Measurements from ENCODE around the gene DUSP6. TPM values are rescaled to one million over a fixed set of nuclear protein-coding genes. Genes with fewer than 3 reads are reported as not detected.

Gene DUSP6
- total RNA-seq, 1 experiment from 2014 or later, result 109 TPM

DNA sequence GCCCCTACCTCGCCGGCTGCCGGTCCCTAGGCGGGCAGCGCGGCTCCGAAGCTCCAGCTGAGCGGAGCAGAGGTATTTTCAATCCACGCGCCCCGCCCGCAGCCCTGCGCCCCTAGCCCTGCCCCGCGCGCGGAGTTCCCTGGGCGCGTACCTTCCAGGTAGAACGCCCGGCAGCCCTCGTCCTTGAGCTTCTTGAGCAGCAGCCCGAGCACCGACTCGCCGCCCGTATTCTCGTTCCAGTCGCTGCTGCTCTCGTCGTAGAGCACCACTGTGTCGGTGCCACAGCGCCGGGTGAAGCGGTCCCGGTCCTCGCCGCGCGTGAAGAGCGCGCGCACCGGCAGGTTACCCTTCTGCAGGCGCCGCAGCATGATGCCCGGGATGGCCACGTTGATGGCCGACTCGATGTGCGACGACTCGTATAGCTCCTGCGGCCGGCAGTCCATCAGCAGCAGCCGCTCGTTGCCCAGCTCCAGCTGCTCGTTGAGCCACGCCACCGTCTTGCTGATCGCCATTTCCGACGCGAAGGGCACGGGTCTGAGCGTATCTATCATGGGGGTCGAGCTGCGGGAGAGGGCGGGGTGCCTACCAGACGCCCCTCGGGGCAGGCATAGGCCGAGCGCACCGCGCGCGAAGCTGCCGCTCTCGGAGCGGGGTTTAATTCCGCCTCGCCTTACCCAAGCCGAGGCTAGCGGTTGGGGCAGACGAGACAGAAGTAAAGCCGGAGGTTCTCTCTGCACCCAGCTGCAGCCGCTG lies 636 bp downstream of the DUSP6 start:
- peaks cover 38% of the 10 kb centered on the region for H3K79me2 ChIP-seq (ENCODE audit: low read length)
- H3K9me2 ChIP-seq (replicated peaks; ENCODE audit: insufficient read depth, low read length), result no peaks in the 10 kb centered on the region
- peaks cover 64% of the 10 kb centered on the region for H3K4me1 ChIP-seq (ENCODE audit: low read length)
- H3K36me3 ChIP-seq (ENCODE audit: insufficient read depth, low read length), result peaks cover 9% of the 10 kb centered on the region; the same call in 1 of the 2 replicates
- H3K9me3 ChIP-seq (ENCODE audit: low read length), result no peaks in the 10 kb centered on the region
- H3K27ac ChIP-seq (ENCODE audit: low read length), result peak overlapping the region; percentile 94
- H3K27me3 ChIP-seq (ENCODE audit: low read length), result no peaks in the 10 kb centered on the region
- peak overlapping the region; percentile 89 for H3K4me3 ChIP-seq (ENCODE audit: low read length)
- DNase-seq, result peak; percentile 77
- H3K9ac ChIP-seq (ENCODE audit: low read length), result peak overlapping the region; percentile 88
- peak overlapping the region; percentile 84 for H3K4me2 ChIP-seq (ENCODE audit: low read depth, low read length, poor library complexity, severe bottlenecking)
- 0 out of 2 replicates have a peak, but pooled peaks cover 3% of the 10 kb centered on the region for H4K20me1 ChIP-seq (ENCODE audit: insufficient read depth, low read depth, low read length)
- H2AFZ ChIP-seq (ENCODE audit: low read length), result peak overlapping the region; percentile 65; the same call in 1 of the 2 replicates

DNA sequence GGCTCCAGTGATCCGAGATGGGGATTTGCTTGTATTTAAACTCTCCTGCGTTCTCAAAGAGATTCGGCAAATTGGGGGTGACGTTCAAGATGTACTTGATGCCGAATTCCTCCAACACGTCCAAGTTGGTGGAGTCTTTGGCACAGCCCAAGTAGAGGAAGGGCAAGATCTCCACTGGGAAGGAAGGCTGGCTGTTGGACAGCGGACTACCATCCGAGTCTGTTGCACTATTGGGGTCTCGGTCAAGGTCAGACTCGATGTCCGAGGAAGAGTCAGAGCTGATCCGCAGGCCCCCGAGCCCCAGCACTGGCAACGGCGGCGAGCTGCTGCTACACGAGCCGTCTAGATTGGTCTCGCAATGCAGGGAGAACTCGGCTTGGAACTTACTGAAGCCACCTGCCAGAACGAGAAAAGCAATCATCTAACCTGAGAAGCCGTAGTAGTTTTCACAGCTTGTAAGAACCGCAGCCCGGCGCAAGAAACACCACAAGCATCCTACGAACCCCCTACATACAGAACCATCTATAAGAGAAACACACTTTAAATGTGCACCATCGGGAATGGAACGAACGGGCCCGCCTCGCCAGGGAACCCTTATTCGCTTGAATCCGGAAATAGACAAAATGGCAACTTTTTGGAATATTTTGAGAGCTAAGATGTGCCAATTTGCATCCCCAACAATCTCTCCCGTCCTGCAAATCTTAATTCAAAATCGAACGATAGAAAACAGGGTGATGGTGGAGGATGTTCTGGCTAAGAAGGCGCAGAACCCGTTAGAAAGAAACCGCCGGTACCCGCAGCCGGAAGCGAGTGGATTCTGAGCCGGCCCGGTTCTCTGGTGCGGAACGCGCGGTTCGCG lies 1.4 kb downstream of the DUSP6 start:
- DNase-seq, result peak; percentile 80
- Histone ChIP-seq H3K27me3 (ENCODE audit: low read length) (no peaks in the 10 kb centered on the region), H3K4me2 (ENCODE audit: low read depth, low read length, poor library complexity, severe bottlenecking) (peak overlapping the region; percentile 84), H3K9me3 (ENCODE audit: low read length) (no peaks in the 10 kb centered on the region), H4K20me1 (ENCODE audit: insufficient read depth, low read depth, low read length) (0 out of 2 replicates have a peak, but pooled peaks cover 3% of the 10 kb centered on the region), H3K4me3 (ENCODE audit: low read length) (peak overlapping the region; percentile 89), H2AFZ (ENCODE audit: low read length) (peak overlapping the region; percentile 65; the same call in 1 of the 2 replicates), H3K36me3 (ENCODE audit: insufficient read depth, low read length) (peaks cover 9% of the 10 kb centered on the region; the same call in 1 of the 2 replicates), H3K27ac (ENCODE audit: low read length) (peak overlapping the region; percentile 94), H3K9ac (ENCODE audit: low read length) (peak overlapping the region; percentile 88), H3K79me2 (ENCODE audit: low read length) (peaks cover 38% of the 10 kb centered on the region), H3K9me2 (replicated peaks; ENCODE audit: insufficient read depth, low read length) (no peaks in the 10 kb centered on the region), H3K4me1 (ENCODE audit: low read length) (peaks cover 72% of the 10 kb centered on the region)

GRCh38 chr12:89350260-89350629 lies 2.1 kb downstream of the DUSP6 start:
- 0 out of 2 replicates have a peak, but pooled peaks cover 3% of the 10 kb centered on the region for H4K20me1 ChIP-seq (ENCODE audit: insufficient read depth, low read depth, low read length)

DNA sequence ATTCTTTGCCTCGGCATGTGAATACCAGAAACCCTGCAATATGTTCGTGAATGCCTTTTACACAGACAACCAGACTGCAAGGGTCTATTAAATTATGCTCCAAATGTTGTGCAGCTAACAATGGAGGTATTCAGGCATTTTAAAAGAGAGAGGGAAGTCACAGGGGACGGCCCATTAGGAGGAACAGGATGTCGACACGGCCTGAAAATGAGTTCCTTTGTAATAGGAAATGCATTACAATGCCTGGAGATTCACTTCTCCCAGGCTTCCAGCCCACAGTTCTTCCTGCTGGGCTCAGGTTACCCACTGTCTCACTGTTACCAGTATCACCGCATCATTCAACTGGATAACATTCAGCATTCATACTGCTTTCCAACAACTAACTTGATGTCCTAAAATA lies 2.5 kb downstream of the DUSP6 start:
- H3K9me3 ChIP-seq (ENCODE audit: low read length), result no peaks in the 10 kb centered on the region
- H3K27ac ChIP-seq (ENCODE audit: low read length), result peak overlapping the region; percentile 94
- no peak overlapping the region for H2AFZ ChIP-seq (ENCODE audit: low read length)
- peak overlapping the region; percentile 89 for H3K4me3 ChIP-seq (ENCODE audit: low read length)
- H3K27me3 ChIP-seq (ENCODE audit: low read length), result no peaks in the 10 kb centered on the region
- H3K9me2 ChIP-seq (replicated peaks; ENCODE audit: insufficient read depth, low read length), result no peaks in the 10 kb centered on the region
- peak overlapping the region; percentile 84 for H3K4me2 ChIP-seq (ENCODE audit: low read depth, low read length, poor library complexity, severe bottlenecking)
- peaks cover 38% of the 10 kb centered on the region for H3K79me2 ChIP-seq (ENCODE audit: low read length)
- H3K36me3 ChIP-seq (ENCODE audit: insufficient read depth, low read length), result peaks cover 9% of the 10 kb centered on the region; the same call in 1 of the 2 replicates
- peak overlapping the region; percentile 88 for H3K9ac ChIP-seq (ENCODE audit: low read length)
- peak; percentile 56 for DNase-seq
- peaks cover 80% of the 10 kb centered on the region for H3K4me1 ChIP-seq (ENCODE audit: low read length)
- H4K20me1 ChIP-seq (ENCODE audit: insufficient read depth, low read depth, low read length), result 0 out of 2 replicates have a peak, but pooled peaks cover 3% of the 10 kb centered on the region

More at GRCh38 chr12:89350260-89350629, 2.1 kb downstream of the DUSP6 start:
- Histone ChIP-seq H3K79me2 (ENCODE audit: low read length) (peaks cover 38% of the 10 kb centered on the region), H2AFZ (ENCODE audit: low read length) (no peak overlapping the region), H3K9me3 (ENCODE audit: low read length) (no peaks in the 10 kb centered on the region), H3K36me3 (ENCODE audit: insufficient read depth, low read length) (peaks cover 9% of the 10 kb centered on the region; the same call in 1 of the 2 replicates), H3K4me3 (ENCODE audit: low read length) (peak overlapping the region; percentile 89), H3K4me1 (ENCODE audit: low read length) (peaks cover 78% of the 10 kb centered on the region), H3K4me2 (ENCODE audit: low read depth, low read length, poor library complexity, severe bottlenecking) (peak overlapping the region; percentile 84), H3K9ac (ENCODE audit: low read length) (peak overlapping the region; percentile 88), H3K27me3 (ENCODE audit: low read length) (no peaks in the 10 kb centered on the region), H3K9me2 (replicated peaks; ENCODE audit: insufficient read depth, low read length) (no peaks in the 10 kb centered on the region), H3K27ac (ENCODE audit: low read length) (peak overlapping the region; percentile 94)
- peak; percentile 55 for DNase-seq

GRCh38 chr12:89348894-89349699 lies 3.2 kb downstream of the DUSP6 start:
- Histone ChIP-seq H3K36me3 (ENCODE audit: insufficient read depth, low read length) (peaks cover 9% of the 10 kb centered on the region; the same call in 1 of the 2 replicates), H3K9ac (ENCODE audit: low read length) (peak overlapping the region; percentile 88), H3K4me2 (ENCODE audit: low read depth, low read length, poor library complexity, severe bottlenecking) (peak overlapping the region; percentile 84), H3K4me3 (ENCODE audit: low read length) (peak overlapping the region; percentile 89), H3K27ac (ENCODE audit: low read length) (peak overlapping the region; percentile 94), H4K20me1 (ENCODE audit: insufficient read depth, low read depth, low read length) (0 out of 2 replicates have a peak, but pooled peaks cover 3% of the 10 kb centered on the region), H3K9me3 (ENCODE audit: low read length) (no peaks in the 10 kb centered on the region), H3K79me2 (ENCODE audit: low read length) (peaks cover 38% of the 10 kb centered on the region), H3K4me1 (ENCODE audit: low read length) (peaks cover 77% of the 10 kb centered on the region), H3K9me2 (replicated peaks; ENCODE audit: insufficient read depth, low read length) (no peaks in the 10 kb centered on the region), H3K27me3 (ENCODE audit: low read length) (no peaks in the 10 kb centered on the region), H2AFZ (ENCODE audit: low read length) (no peak overlapping the region)
- DNase-seq, result no peak

DNA sequence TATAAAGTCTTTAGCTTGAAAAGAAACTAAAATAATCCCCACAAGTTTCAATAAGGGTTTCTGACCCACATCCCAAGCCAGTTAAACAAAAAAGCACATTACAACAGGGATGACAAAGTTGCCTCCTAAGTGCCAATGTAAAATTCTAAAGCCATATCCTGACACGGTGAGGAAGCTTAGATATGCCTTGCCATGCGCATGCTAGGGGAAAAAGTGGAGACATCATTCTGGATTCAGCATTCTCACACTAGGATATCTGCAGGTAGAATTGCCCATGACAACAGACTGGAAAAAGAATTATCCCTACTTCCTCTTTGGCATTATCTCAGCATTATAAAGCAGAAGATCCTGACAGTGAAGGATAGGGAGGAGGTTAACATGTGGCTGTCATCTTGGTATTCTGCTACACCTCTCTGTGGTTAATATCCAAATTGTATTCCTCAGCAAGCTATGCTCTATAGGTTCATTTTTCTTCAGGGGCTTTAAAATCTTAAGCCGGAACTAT lies 4.9 kb downstream of the DUSP6 start:
- H3K4me1 ChIP-seq (ENCODE audit: low read length), result peaks cover 63% of the 10 kb centered on the region
- H4K20me1 ChIP-seq (ENCODE audit: insufficient read depth, low read depth, low read length), result 0 out of 2 replicates have a peak, but pooled peaks cover 3% of the 10 kb centered on the region
- peak overlapping the region; percentile 49 for H3K4me3 ChIP-seq (ENCODE audit: low read length)
- H3K36me3 ChIP-seq (ENCODE audit: insufficient read depth, low read length), result peaks cover 9% of the 10 kb centered on the region; the same call in 1 of the 2 replicates
- peak overlapping the region; percentile 94 for H3K27ac ChIP-seq (ENCODE audit: low read length)
- peak overlapping the region; percentile 84 for H3K4me2 ChIP-seq (ENCODE audit: low read depth, low read length, poor library complexity, severe bottlenecking)
- no peak overlapping the region for H2AFZ ChIP-seq (ENCODE audit: low read length)
- H3K9ac ChIP-seq (ENCODE audit: low read length), result peak overlapping the region; percentile 47
- no peaks in the 10 kb centered on the region for H3K27me3 ChIP-seq (ENCODE audit: low read length)
- no peaks in the 10 kb centered on the region for H3K9me2 ChIP-seq (replicated peaks; ENCODE audit: insufficient read depth, low read length)
- H3K79me2 ChIP-seq (ENCODE audit: low read length), result peaks cover 38% of the 10 kb centered on the region
- DNase-seq, result peak; percentile 56
- H3K9me3 ChIP-seq (ENCODE audit: low read length), result no peaks in the 10 kb centered on the region

- peak; percentile 78 for DNase-seq
- no peaks in the 10 kb centered on the region for H3K9me2 ChIP-seq (replicated peaks; ENCODE audit: insufficient read depth, low read length)
- H3K4me3 ChIP-seq (ENCODE audit: low read length), result peak overlapping the region; percentile 49
- H4K20me1 ChIP-seq (ENCODE audit: insufficient read depth, low read depth, low read length), result 0 out of 2 replicates have a peak, but pooled peaks cover 3% of the 10 kb centered on the region
- H3K9me3 ChIP-seq (ENCODE audit: low read length), result no peaks in the 10 kb centered on the region
- no peak overlapping the region for H2AFZ ChIP-seq (ENCODE audit: low read length)
- peaks cover 63% of the 10 kb centered on the region for H3K4me1 ChIP-seq (ENCODE audit: low read length)
- peak overlapping the region; percentile 47 for H3K9ac ChIP-seq (ENCODE audit: low read length)
- peaks cover 36% of the 10 kb centered on the region for H3K79me2 ChIP-seq (ENCODE audit: low read length)
- H3K27ac ChIP-seq (ENCODE audit: low read length), result peak overlapping the region; percentile 94
- peaks cover 9% of the 10 kb centered on the region; the same call in 1 of the 2 replicates for H3K36me3 ChIP-seq (ENCODE audit: insufficient read depth, low read length)
- H3K4me2 ChIP-seq (ENCODE audit: low read depth, low read length, poor library complexity, severe bottlenecking), result peak overlapping the region; percentile 84
- H3K27me3 ChIP-seq (ENCODE audit: low read length), result no peaks in the 10 kb centered on the region
Measured at GRCh38 chr12:89346741-89347324, 5.5 kb downstream of the DUSP6 start.
